Fibroblast of gingiva (primary cell): Measurements from ENCODE around the gene CFI.
"Not testable (repeated sequence)": the region's sequence is repeated elsewhere in the genome, so short reads cannot be mapped to it uniquely, and the experiment has no call there.

ENCODE experiments used
- DNase-seq: peaks from one replicate; pipeline ENCODE4 v3.0.0-alpha.2; 2011; ENCODE audit warnings: low read depth

CFI gene

GRCh38 chr4:109795059-109795458, 6.7 kb downstream of the CFI start:
- no peak for DNase-seq

GRCh38 chr4:109787807-109788206, 14.0 kb downstream of the CFI start:
- DNase-seq, result no peak

GRCh38 chr4:109786846-109787245, 15.0 kb downstream of the CFI start:
- DNase-seq, result no peak

- not testable (repeated sequence) for DNase-seq
These were observed 19.7 kb downstream of the CFI start for GRCh38 chr4:109782092-109782491.

GRCh38 chr4:109764789-109765402, 36.9 kb downstream of the CFI start:
- no peak for DNase-seq

GRCh38 chr4:109764376-109764775, 37.4 kb downstream of the CFI start:
- DNase-seq, result no peak

GRCh38 chr4:109760682-109761081, 41.1 kb downstream of the CFI start:
- no peak for DNase-seq

- DNase-seq, result no peak
These were observed 46.1 kb downstream of the CFI start for GRCh38 chr4:109755656-109756055.

GRCh38 chr4:109754093-109754857, 47.5 kb downstream of the CFI start:
- no peak for DNase-seq

- DNase-seq, result no peak
These were observed 49.3 kb downstream of the CFI start for GRCh38 chr4:109752525-109752924.

- DNase-seq, result no peak
These were observed 49.9 kb downstream of the CFI start for GRCh38 chr4:109751852-109752251.

- DNase-seq, result no peak
These were observed 51.1 kb downstream of the CFI start for GRCh38 chr4:109750652-109751244.

- DNase-seq, result no peak
These were observed 52.3 kb downstream of the CFI start for GRCh38 chr4:109749388-109750082.

GRCh38 chr4:109748114-109748513, 53.7 kb downstream of the CFI start:
- DNase-seq, result no peak

GRCh38 chr4:109746728-109747127, 55.1 kb downstream of the CFI start:
- DNase-seq, result no peak

- DNase-seq, result no peak
These were observed 56.0 kb downstream of the CFI start for GRCh38 chr4:109745830-109746229.

GRCh38 chr4:109739547-109739946, 62.3 kb downstream of the CFI start:
- DNase-seq, result no peak

GRCh38 chr4:109738104-109738872, 63.5 kb downstream of the CFI start:
- DNase-seq, result no peak

GRCh38 chr4:109735566-109736365, 66.0 kb downstream of the CFI start:
- no peak for DNase-seq

GRCh38 chr4:109733728-109734127, 68.1 kb downstream of the CFI start:
- DNase-seq, result no peak
